ENCODE data around the gene RETREG3. TPM values are rescaled to one million over a fixed set of nuclear protein-coding genes. Genes with fewer than 3 reads are reported as not detected.
"Not testable (repeated sequence)": the region's sequence is repeated elsewhere in the genome, so short reads cannot be mapped to it uniquely, and the experiment has no call there.

The RETREG3 gene, protein sequence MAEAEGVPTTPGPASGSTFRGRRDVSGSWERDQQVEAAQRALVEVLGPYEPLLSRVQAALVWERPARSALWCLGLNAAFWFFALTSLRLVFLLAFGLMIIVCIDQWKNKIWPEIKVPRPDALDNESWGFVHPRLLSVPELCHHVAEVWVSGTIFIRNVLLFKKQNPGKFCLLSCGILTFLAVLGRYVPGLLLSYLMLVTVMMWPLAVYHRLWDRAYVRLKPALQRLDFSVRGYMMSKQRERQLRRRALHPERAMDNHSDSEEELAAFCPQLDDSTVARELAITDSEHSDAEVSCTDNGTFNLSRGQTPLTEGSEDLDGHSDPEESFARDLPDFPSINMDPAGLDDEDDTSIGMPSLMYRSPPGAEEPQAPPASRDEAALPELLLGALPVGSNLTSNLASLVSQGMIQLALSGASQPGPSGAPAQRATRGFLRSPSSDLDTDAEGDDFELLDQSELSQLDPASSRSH
- 35.8 and 38.3 TPM in 2 replicates for total RNA-seq

DNA sequence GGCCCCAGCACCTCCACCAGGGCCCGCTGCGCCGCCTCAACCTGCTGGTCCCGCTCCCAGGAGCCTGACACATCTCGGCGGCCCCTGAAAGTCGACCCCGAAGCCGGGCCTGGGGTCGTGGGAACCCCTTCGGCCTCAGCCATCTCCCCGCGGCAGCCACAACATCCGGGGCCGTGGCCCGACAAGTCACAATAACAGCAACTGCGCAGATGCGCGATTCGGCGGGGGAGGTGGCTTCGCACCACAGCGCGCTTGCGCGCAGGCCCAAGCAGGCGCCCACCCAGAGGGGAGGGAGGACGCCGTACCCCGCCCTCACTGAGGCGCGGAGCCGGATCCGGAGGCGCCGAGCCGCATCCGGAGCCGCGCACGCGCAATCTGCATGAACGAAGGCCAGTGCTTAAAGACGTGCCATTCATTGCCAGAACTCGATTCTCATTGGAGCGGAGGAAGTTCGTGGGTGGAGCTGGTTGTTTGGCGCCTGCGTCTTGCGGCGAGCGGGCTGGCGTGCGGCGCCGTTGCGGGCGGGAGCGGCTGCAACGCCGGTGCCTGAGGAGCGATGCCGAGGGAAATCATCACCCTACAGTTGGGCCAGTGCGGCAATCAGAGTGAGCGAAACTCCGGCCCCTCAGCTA lies at the start of gene RETREG3, which contains the start of gene TUBG1:
RETREG3 (minus strand) TSS at position 193 of the 632 bp plus-strand sequence; CDS start at position 143, 50 bp downstream.
TUBG1 (plus strand) TSS at position 502 of the 632 bp plus-strand sequence; CDS start at position 557, 55 bp downstream.
- peak within 1 kb of the TSS; percentile 94 for H3K27ac Mint-ChIP-seq
- H3K9me3 Mint-ChIP-seq: no peaks in the 10 kb centered on the region
- peaks cover 30% of the 10 kb centered on the region for H3K4me1 Mint-ChIP-seq
- H3K4me3 Mint-ChIP-seq: peak within 1 kb of the TSS; percentile 99
- intact Hi-C loops (cut with micrococcal nuclease): loop anchor here (1.0 to 10.0 kb wide), 5 partner anchors 32 to 215 kb away; partner anchors contain the start of genes BECN1, COASY, PSMC3IP and RAMP2
- DNase-seq: peak; percentile 100
- no peaks in the 10 kb centered on the region for H3K27me3 Mint-ChIP-seq
- peaks cover 32% of the 10 kb centered on the region for H3K36me3 Mint-ChIP-seq (ENCODE audit: low read depth)

DNA sequence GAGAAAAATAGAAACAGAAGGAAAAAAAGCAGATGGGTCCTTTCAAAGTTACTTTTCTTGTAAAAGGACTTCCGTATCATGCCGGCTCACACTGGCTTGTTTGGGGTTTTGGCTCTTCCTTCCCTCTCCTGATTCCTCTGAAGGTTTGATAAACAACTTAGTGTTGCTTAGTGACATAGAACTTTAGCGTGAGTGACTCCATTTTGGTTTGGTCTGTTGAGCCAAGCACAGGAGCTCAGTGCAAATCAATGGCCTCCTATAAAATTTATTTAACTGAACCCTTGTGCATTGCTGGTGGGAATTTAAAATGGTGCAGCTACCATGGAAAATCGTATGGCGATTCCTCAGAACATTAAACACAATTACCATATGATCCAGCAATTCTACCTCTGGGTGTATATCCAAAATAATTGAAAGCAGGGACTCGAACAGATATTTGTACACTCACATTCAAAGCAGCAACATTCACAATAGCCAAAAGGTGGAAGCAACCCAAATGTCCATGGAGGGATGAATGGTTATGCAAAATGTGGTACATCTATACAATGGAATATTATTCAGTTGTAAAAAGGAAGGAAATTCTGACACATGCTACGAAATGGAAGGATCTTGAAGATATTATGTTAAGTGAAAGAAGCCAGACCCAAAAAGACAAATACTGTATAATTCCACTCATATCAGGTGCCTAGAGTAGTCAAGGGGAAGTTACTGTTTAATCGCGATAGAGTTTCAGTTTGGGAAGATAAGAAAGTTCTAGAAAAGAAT lies 48.8 kb upstream of the RETREG3 start:
- H3K36me3 Mint-ChIP-seq (ENCODE audit: low read depth): peaks cover 2% of the 10 kb centered on the region
- intact Hi-C loops (cut with micrococcal nuclease): loop anchor here (2.0 to 5.0 kb wide), 2 partner anchors 19 to 81 kb away; partner anchors contain the start of genes PLEKHH3 and PSMC3IP
- H3K4me1 Mint-ChIP-seq: peaks cover 27% of the 10 kb centered on the region
- DNase-seq: no peak
- no peak overlapping the region for H3K27ac Mint-ChIP-seq
- peak overlapping the region; percentile 94 for H3K4me3 Mint-ChIP-seq
- peaks cover 17% of the 10 kb centered on the region for H3K27me3 Mint-ChIP-seq
- H3K9me3 Mint-ChIP-seq: peaks cover 8% of the 10 kb centered on the region

DNA sequence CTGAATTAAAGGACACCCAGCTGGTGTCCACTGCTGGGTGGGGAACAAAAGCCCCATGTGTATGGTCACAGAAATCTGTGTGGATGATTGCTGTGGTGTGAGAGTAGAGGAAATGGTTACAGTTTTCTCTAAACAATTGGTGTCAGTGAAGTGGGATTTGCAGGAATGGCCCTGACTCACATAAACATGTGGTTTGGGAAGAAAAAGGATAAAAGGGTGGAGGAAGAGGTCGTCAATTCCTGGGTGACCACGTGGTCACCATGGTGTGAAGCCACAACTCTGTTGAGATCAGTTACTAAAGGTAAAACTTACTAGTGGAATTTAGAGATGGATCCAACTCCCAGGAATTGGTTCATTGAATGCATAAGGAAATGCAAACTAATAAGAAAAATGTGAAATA lies 46.4 kb upstream of the RETREG3 start:
- Mint-ChIP-seq H3K4me3 (no peak overlapping the region), H3K4me1 (peaks cover 27% of the 10 kb centered on the region), H3K36me3 (ENCODE audit: low read depth) (peaks cover 2% of the 10 kb centered on the region), H3K9me3 (peaks cover 8% of the 10 kb centered on the region), H3K27ac (no peak overlapping the region), H3K27me3 (peaks cover 17% of the 10 kb centered on the region)
- no peak for DNase-seq
- intact Hi-C loops (cut with micrococcal nuclease): loop anchor here (5.0 kb wide), 1 partner anchor 78 kb away; the partner anchor contains the start of gene PSMC3IP

DNA sequence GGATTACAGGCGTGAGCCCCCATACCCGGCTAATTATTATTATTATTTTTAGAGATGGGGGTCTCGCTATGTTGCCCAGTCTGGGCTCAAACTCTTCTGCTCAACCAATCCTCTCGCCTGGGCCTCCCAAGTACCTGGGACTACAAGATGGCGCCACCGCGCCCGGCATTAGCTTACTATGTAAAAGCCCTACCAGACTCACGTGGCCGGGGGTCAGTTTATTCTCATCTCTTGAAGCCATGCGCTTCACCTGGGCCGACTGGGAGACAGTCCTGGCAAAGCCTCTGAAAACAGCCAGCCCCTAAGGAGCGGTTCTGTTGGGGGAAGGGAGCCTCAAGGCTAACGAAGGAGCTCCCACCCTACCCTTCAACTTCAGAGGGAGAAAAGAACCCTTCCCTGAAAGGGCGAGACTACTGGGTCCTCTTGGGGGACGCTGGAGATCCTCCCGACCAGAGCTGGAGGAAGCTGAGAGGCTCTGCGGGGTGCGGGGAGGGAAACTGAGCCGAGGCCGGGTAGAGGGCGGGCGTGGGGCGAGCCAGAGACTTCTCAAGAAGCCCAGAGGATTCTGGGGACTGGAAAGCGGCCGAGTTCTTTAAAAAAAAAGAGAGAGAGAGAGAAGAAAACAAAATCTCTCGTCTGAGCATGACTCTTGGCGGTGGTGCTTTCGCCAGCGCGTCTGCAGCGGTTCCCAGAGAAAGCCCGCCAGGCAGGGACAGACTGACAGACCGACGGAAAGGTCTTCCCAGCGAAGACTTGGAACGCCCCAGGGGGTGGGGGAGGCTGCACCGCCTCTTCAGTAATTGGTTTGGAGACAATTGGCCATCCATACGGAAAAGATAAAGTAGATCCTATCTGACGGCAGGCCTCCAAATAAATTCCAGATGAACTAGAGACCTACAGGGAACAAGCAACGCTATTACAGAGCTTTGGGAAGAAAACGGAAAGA lies 44.3 kb upstream of the RETREG3 start:
- Mint-ChIP-seq H3K36me3 (ENCODE audit: low read depth) (no peaks in the 10 kb centered on the region), H3K27ac (no peak overlapping the region), H3K9me3 (peaks cover 7% of the 10 kb centered on the region), H3K4me1 (peaks cover 16% of the 10 kb centered on the region), H3K27me3 (peaks cover 14% of the 10 kb centered on the region), H3K4me3 (peak overlapping the region; percentile 19)
- no peak for DNase-seq
- intact Hi-C loops (cut with micrococcal nuclease): no loop called here

DNA sequence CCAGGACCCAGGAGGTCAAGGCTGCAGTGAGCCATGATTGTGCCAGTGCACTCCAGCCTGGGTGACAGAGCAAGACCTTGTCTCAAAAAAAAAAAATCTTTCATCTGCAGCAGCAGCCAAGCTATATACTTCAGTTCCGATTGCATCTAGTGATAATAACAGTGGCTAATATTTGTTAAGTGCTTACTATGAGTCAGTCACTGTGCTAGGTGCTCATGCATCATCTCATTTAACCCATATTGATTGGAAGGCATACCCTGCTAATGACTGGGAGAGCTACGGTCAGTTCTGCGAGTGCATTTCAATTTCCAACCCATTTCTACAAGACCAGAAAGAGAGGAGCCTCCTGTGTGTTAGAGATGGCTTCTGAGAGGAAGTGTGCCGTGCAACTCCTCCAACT lies 42.2 kb upstream of the RETREG3 start:
- peaks cover 18% of the 10 kb centered on the region for H3K27me3 Mint-ChIP-seq
- no peaks in the 10 kb centered on the region for H3K36me3 Mint-ChIP-seq (ENCODE audit: low read depth)
- intact Hi-C loops (cut with micrococcal nuclease): no loop called here
- DNase-seq: no peak
- peaks cover 12% of the 10 kb centered on the region for H3K4me1 Mint-ChIP-seq
- H3K27ac Mint-ChIP-seq: no peak overlapping the region
- H3K9me3 Mint-ChIP-seq: no peaks in the 10 kb centered on the region
- no peak overlapping the region for H3K4me3 Mint-ChIP-seq

DNA sequence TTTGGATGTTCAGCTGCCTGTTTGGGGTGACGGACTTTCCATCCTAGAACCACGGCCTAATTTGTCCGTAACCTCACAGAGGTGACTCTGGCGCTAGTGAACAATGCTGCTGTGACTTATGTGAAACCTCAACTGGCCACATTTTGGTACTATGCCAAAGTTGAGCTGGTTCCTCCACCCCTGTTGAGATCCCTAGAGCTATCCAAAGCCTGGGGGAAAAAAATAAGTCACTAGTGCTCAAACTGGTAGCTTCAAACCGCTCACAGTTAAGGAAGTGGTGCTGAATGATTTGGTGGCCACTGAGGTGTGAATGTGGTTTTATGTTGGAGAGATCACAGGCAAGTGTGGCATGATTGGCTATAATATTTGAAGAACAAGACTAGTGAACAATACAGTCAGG lies 38.6 kb upstream of the RETREG3 start:
- no peaks in the 10 kb centered on the region for H3K4me1 Mint-ChIP-seq
- H3K27ac Mint-ChIP-seq: no peak overlapping the region
- H3K27me3 Mint-ChIP-seq: peaks cover 10% of the 10 kb centered on the region
- no peaks in the 10 kb centered on the region for H3K36me3 Mint-ChIP-seq (ENCODE audit: low read depth)
- no peaks in the 10 kb centered on the region for H3K9me3 Mint-ChIP-seq
- intact Hi-C loops (cut with micrococcal nuclease): no loop called here
- H3K4me3 Mint-ChIP-seq: no peak overlapping the region
- DNase-seq: no peak

DNA sequence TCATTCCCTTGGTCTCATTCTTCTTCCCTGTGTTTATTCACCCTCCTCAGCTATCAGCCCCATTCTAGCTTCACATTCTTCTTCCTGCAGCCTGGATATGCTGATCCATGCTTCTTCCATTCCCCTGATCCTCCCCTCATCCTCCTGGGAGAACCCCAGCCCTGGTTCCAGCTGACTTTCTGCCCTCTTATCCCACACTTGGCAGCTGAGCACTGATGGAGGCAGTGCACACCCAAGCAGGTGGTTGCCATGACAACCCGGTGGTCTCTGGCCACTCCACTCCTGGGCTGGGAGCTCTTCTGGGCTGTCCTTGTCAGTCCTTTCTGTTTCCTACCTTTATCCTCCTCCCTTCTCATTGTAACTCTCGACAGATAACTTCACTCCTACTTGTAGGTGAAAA lies 33.2 kb upstream of the RETREG3 start:
- no peaks in the 10 kb centered on the region for H3K36me3 Mint-ChIP-seq (ENCODE audit: low read depth)
- H3K9me3 Mint-ChIP-seq: no peaks in the 10 kb centered on the region
- no peaks in the 10 kb centered on the region for H3K4me1 Mint-ChIP-seq
- intact Hi-C loops (cut with micrococcal nuclease): no loop called here
- no peak overlapping the region for H3K4me3 Mint-ChIP-seq
- no peak for DNase-seq
- peaks cover 18% of the 10 kb centered on the region for H3K27me3 Mint-ChIP-seq
- no peak overlapping the region for H3K27ac Mint-ChIP-seq

DNA sequence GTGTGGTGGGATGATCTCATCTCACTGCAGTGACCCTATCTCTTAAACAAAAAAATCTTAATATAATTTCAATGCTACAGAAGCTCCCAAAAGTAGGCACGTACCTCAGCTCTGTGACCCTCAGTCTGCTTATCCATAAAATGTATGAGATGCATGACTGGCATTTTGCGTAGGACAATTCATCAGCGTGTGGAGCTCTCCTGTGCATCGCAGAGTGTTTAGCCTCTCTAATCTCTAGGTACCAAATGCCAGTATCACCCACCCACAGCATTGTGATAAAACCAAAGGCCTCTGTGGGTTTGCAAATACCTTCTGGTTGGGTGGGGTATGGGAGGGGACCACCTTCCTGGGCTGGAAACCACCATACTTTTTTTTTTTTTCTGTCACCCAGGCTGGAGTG lies 30.9 kb upstream of the RETREG3 start:
- no peaks in the 10 kb centered on the region for H3K36me3 Mint-ChIP-seq (ENCODE audit: low read depth)
- H3K4me3 Mint-ChIP-seq: no peak overlapping the region
- no peak for DNase-seq
- no peaks in the 10 kb centered on the region for H3K9me3 Mint-ChIP-seq
- H3K27ac Mint-ChIP-seq: no peak overlapping the region
- intact Hi-C loops (cut with micrococcal nuclease): no loop called here
- H3K27me3 Mint-ChIP-seq: peaks cover 14% of the 10 kb centered on the region
- no peaks in the 10 kb centered on the region for H3K4me1 Mint-ChIP-seq

DNA sequence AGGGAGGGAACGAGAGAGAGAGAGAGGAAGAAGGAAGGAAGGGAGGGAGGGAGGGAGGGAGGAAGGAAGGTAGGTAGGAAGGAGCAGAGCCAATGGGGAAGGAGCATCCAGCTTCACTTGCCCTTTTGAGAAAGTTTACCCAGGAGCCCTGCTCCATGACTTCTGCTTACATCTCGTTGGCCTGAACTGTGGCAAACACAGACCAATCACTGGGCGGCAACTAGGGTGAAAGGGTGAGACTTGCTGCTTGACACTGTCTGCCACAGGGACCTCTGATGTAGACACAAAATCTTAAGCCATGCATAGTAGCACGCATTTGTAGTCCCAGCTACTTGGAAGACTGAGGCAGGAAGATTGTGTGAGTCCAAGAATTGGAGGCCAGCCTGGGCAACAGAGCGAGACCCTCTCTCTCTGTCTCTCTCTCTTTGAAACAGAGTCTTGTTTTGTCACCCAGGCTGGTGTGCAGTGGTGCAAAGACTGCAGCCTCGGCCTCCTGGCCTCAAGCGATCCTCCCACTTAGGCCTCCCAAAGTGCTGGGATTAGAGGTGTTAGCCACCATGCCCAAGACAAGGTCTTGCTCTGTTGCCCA lies 30.4 kb upstream of the RETREG3 start:
- no peak for DNase-seq
- Mint-ChIP-seq H3K4me1 (no peaks in the 10 kb centered on the region), H3K27ac (no peak overlapping the region), H3K4me3 (no peak overlapping the region), H3K36me3 (ENCODE audit: low read depth) (no peaks in the 10 kb centered on the region), H3K27me3 (peaks cover 14% of the 10 kb centered on the region), H3K9me3 (no peaks in the 10 kb centered on the region)
- intact Hi-C loops (cut with micrococcal nuclease): no loop called here

DNA sequence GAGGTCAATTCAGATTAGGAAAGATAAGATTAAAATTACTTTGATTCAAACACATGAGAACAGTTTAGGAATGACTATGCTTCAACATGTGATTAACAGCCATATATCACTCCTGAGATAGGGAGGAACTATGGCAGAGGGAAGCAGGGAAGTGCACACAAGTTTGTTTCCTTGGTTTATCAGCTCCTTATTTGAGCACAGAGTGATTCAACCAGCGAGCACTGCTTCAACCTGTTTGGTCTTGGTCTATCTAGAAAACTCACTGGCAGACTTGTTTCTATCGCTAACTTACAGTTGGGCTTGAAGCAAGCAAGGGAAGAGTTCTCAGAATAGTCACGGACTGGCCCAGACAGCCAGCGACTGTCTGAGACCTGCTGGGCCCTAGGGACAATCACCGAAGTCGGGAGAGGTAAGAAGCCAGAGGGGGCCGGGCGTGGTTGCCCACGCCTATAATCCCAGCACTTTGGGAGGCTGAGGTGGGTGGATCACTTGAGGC lies 23.8 kb upstream of the RETREG3 start:
- Mint-ChIP-seq H3K36me3 (ENCODE audit: low read depth) (no peaks in the 10 kb centered on the region), H3K27me3 (peaks cover 1% of the 10 kb centered on the region), H3K4me3 (no peak overlapping the region), H3K9me3 (no peaks in the 10 kb centered on the region), H3K4me1 (no peaks in the 10 kb centered on the region), H3K27ac (no peak overlapping the region)
- intact Hi-C loops (cut with micrococcal nuclease): no loop called here
- DNase-seq: no peak

DNA sequence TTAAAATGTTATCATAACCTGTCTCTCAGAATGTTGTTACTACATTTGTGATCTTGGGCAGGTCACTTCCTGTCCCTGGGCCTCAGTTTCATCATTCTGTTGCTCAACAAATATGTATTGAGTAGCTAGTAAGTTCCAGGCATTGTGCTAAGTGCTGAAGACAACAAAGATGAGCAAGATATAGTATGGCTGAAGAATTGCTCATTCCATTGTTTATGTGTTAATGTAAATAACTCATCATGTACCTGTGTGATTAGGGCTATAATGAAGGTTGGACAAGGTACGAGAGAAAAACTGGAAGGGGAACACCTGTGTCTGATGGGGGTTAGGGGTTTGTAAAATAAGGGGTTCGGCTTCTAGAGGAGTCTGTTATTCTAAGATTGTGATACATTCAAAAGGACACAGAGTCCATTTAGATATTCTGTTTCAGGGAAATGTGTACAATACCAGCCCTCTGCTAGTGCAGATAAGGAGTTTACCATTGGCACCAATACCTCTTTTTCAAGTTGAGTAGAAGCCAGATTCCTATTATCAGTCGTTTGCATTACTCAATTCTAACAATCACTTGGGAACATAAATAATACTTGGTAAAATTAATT lies 20.3 kb upstream of the RETREG3 start:
- intact Hi-C loops (cut with micrococcal nuclease): no loop called here
- Mint-ChIP-seq H3K36me3 (ENCODE audit: low read depth) (no peaks in the 10 kb centered on the region), H3K27me3 (no peaks in the 10 kb centered on the region), H3K4me3 (no peak overlapping the region), H3K27ac (no peak overlapping the region), H3K4me1 (no peaks in the 10 kb centered on the region), H3K9me3 (no peaks in the 10 kb centered on the region)
- DNase-seq: no peak

DNA sequence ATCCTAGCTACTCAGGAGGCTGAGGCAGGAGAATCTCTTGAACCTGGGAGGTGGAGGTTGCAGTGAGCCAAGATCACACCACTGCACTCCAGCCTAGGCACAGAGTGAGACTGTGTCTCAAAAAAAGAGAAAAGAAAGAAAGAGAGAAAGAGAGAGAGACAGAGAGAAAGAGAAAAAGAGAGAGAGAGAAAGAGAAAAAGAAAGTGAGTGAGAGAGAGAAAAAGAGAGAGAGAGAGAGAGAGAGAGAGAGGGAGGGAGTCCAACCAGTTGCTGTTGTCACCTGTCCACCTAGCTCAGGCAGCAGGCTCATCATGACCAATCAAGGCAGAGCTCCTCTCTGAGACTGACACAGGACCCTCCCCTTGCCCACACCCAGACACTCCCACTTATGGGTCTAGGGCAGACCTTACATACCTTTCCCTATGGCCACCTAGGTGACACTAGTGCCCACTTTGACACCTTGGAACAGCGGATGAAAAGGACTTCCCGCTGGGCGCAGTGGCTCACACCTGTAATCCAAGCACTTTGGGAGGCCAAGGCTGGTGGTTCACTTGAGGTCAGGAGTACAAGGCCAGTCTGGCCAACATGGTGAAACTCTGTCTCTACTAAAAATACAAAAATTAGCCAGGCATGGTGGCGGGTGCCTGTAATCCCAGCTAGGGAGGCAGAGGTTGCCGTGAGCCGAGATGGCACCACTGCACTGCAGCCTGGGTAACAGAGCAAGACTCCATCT lies 18.0 kb upstream of the RETREG3 start:
- H3K9me3 Mint-ChIP-seq; intact Hi-C loops (cut with micrococcal nuclease); H3K4me3 Mint-ChIP-seq; H3K36me3 Mint-ChIP-seq (ENCODE audit: low read depth); H3K4me1 Mint-ChIP-seq; H3K27me3 Mint-ChIP-seq; DNase-seq: not testable (repeated sequence)
- peak overlapping the region; percentile 25 for H3K27ac Mint-ChIP-seq

Data from activated CD4-positive, alpha-beta T cell treated with anti-CD3 and anti-CD28 coated beads, Interleukin-2, amount 10 ng/mL, durations not matched to agents 24 days and 14 days (primary cell).